Esophagus muscularis mucosa (tissue), 3 donors: ENCODE measurements around the gene PARVB.

Source experiments
- CTCF ChIP-seq, 3 experiments: fragments of 200-600 bp in 2 of 3; fragments of 450-650 bp in 1 of 3; sonication (generic) in 2 of 3; IDR thresholded peaks; one replicate each; pipeline ENCODE4 v1.5.1; 2017 to 2019; ENCODE audit warnings: antibody characterized with exemption in 3 of 3, mild to moderate bottlenecking in 2 of 3, moderate library complexity in 1 of 3
- POLR2AphosphoS5 ChIP-seq, 2 donors: sonication (generic); formaldehyde crosslinking; IDR thresholded peaks; one replicate each; pipeline ENCODE4 v1.6.1; 2017; ENCODE audit warnings: antibody characterized with exemption in 2 of 2

GRCh38 chr22:43991316-43992020 lies 32.6 kb upstream of the PARVB start:
- TF ChIP-seq POLR2AphosphoS5 (IDR thresholded peaks at IDR 0.05) (no peak), CTCF (IDR thresholded peaks at IDR 0.05) (no peak)
